Activated T-helper 1 cell treated with anti-CD3 and anti-CD28 coated beads, Interleukin-2, amount 50 U/mL, for 16 hours (primary cell): ENCODE data around the gene ZFTA.

Source experiments
- DNase-seq, 2 donors: peaks; one replicate each; pipeline ENCODE4 v3.0.0-alpha.2; 2020; ENCODE audit warnings: low read depth in 1 of 2, low spot score in 1 of 2

ZFTA gene

DNA sequence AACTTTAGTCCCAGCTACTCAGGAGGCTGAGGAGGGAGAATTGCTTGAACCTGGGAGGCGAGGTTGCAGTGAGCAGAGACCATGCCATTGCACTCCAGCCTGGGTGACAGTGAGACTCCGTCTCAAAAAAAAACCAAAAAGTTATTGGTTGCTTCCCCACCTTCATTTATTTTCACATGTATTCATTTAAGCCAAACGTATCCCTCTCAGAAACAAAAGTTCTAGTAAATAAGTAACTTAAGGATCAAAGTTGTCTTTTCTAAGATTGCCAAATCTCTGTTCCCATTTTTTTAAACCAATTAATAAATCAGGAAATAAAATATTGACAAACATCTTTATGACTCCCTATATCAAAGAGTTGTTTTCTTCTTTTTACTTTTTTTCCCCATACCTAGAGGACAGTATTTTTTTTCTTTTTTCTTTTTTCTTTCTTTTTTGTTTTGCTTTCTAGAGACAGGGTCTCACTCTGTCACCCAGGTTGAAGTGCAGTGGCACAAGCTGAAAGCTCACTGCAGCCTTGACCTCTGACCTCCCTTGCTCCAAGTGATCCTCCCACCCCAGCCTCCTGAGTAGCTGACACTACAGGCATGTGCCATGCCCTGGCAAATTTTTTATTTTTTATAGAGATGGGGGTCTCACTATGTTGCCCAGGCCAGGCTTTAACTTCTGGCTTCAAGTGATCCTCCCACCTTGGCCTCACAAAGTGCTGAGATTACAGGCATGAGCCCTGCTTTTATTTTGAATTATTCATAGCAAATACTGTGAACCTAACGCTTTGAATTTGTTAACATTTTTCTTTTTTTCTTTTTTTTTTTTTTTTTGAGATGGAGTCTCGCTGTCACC is 11.4 kb downstream of the ZFTA start:
- DNase-seq: no peak

GRCh38 chr11:63749624-63750023 is 19.0 kb downstream of the ZFTA start:
- DNase-seq: no peak

- no peak for DNase-seq
Observed at GRCh38 chr11:63747011-63747410, 21.6 kb downstream of the ZFTA start.

DNA sequence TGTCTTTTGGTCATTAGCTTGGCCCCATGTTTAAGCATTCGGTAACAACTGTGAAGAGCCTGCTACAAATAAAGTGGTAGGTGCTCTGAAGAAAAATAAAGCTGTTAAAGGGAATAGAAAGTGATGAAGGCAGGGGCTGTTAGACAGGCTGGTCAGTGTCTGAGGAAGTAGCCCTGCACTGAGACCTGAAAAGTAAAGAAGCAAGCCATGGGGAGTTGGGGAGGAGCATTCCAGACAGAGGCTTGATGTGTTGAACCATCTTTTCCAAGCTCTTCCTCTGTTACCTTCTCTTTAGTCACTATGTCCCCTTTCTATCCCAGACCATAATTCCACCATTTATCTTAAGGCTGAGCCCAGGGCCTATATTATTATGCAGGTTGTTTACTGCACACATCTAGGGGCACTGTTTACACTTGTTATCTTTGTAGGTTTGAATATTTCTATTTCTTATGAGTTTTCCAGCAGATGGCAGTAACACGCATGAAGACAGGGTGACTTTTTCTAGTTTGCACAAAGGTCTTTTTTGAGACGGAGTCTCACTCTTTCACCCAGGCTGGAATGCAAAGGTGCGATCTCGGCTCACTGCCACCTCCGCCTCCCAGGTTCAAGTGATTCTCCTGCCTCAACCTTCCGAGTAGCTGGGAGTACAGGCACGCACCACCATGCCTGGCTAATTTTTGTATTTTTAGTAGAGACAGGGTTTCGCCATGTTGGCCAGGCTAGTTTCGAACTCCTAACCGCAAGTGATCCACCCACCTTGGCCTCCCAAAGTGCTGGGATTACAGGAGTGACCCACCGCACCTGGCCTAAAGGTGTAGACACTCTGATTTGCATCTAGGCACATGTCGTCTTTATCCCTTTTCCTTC is 23.0 kb downstream of the ZFTA start:
- no peak for DNase-seq

DNA sequence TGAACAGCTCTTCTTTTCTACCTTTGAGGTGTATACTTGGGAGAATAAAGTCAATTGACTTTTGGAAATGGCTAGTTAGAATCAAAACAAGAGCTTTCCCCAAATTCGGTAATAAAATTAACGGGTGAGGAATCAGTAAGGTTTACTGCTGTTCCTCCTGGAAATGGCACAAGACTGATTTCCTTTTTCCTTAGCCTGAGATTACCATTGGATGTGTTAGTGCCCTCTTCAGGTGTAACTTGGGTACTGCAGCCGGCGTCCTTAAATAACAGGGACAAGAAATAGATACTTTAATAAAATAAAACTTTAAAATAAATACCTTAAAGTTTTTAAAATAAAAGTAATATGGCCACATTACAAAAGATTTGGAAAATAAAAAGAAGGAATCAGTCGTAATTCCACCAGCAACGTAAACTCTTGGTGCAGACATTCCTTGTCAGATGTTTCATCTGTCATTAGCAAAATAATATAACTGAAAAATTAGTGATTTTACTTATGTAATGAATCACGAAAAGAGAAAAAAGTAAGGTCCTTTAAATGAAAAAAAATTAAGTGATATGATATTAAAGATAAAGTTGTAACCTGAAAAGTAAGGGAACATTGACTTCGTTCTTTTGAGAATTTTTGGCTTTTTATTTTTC is 29.7 kb downstream of the ZFTA start:
- DNase-seq: peak; percentile 35 to 38

DNA sequence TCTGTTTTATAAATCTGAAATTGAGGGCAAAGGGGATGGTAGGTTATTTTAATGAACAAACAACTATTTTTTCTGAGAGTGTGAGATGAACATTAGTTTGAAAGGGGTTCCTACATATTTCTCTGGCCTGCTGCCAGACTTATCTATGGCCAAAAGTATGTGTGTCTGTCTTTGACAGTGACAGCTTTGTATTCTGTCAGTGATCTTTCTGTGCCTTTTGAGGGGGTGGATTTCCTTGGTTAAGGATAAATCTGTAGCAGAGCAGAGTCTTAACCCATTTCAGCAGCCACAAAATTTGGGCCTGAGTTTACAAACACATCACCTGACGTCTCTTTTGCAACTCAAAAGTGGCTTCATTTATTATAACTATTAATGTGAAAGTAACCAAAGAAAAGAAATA is 30.9 kb downstream of the ZFTA start:
- DNase-seq: no peak

GRCh38 chr11:63736864-63737263 is 31.7 kb downstream of the ZFTA start:
- DNase-seq: no peak

DNA sequence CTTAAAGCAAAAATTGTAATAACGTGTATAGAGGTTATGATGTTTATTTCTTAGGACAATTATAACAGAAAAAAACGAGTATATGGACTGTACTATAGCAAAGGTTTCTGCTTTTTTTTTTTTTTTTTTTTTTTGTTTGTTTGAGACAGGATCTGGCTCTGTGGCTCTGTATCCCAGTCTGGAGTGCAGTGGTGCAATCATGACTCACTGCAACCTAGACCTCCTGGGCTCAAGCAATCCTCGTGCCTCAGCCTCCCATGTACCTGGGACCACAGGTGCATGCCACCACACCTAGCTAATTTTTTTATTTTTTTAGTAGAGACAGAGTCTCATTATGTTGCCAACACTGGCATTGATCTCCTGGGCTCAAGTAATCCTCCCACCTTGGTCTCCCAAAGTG is 39.2 kb downstream of the ZFTA start:
- no peak for DNase-seq

DNA sequence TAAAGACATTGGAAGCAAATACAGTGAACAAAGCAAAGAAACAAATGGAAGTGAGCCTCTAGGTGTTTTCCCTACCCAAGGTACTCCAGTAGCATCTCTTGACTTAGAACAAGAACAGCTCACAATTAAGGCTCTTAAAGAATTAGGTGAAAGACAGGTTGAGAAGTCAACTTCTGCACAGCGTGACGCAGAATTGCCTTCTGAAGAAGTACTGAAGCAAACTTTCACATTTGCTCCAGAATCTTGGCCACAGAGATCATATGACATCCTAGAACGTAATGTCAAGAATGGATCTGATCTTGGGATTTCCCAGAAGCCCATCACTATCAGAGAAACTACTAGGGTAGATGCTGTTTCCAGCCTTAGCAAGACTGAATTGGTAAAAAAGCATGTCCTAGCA is 48.0 kb downstream of the ZFTA start:
- DNase-seq: no peak

DNA sequence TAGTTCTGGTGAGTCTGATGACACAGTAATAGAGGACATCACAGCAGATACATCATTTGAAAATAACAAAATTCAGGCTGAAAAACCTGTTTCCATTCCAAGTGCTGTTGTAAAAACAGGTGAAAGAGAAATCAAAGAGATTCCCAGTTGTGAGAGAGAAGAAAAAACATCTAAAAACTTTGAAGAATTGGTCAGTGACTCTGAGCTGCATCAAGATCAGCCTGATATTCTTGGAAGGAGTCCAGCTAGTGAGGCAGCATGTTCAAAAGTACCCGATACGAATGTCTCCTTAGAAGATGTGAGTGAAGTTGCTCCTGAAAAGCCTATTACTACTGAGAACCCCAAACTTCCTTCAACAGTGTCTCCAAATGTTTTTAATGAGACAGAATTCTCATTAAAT is 48.6 kb downstream of the ZFTA start:
- DNase-seq: no peak

DNA sequence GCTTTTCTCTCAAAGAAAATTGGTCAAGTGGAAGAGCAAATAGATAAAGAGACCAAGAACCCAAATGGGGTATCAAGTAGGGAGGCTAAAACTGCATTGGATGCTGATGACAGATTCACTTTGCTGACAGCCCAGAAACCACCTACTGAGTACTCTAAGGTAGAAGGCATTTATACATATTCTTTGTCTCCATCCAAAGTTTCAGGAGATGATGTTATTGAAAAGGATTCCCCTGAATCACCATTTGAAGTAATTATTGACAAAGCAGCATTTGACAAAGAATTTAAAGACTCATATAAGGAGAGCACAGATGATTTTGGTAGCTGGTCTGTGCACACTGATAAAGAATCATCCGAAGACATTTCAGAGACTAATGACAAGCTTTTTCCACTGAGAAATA is 49.6 kb downstream of the ZFTA start:
- no peak for DNase-seq
